Measurements from ENCODE around the gene PGBD1.
A peak's percentile ranks its signal among the peaks of the same experiment; 100 is the strongest.
"Not testable (repeated sequence)": the region's sequence is repeated elsewhere in the genome, so short reads cannot be mapped to it uniquely, and the experiment has no call there.

Gene PGBD1

GRCh38 chr6:28274888-28275287 is 6.5 kb upstream of the PGBD1 start:
- no peak for DNase-seq

GRCh38 chr6:28277746-28278145 is 3.6 kb upstream of the PGBD1 start:
- DNase-seq, result no peak

GRCh38 chr6:28280595-28281287 is 631 bp upstream of the PGBD1 start:
- no peak for DNase-seq

GRCh38 chr6:28282926-28283325 is 1.6 kb downstream of the PGBD1 start:
- no peak for DNase-seq

- DNase-seq, result no peak
Observed at GRCh38 chr6:28291573-28291972, 10.2 kb downstream of the PGBD1 start.

GRCh38 chr6:28295326-28295725 is 14.0 kb downstream of the PGBD1 start:
- no peak for DNase-seq

GRCh38 chr6:28296520-28297060 is 15.2 kb downstream of the PGBD1 start:
- no peak for DNase-seq

GRCh38 chr6:28303570-28303969 is 22.2 kb downstream of the PGBD1 start:
- peak; percentile 6 for DNase-seq

- not testable (repeated sequence) for DNase-seq
Observed at GRCh38 chr6:28306363-28306762, 25.0 kb downstream of the PGBD1 start.

GRCh38 chr6:28311139-28311823 is 29.9 kb downstream of the PGBD1 start:
- DNase-seq, result no peak

GRCh38 chr6:28312939-28313338 is 31.6 kb downstream of the PGBD1 start:
- DNase-seq, result no peak

GRCh38 chr6:28315628-28316027 is 34.3 kb downstream of the PGBD1 start:
- no peak for DNase-seq

- not testable (repeated sequence) for DNase-seq
Observed at GRCh38 chr6:28317866-28318265, 36.5 kb downstream of the PGBD1 start.

- DNase-seq, result no peak
Observed at GRCh38 chr6:28322661-28323060, 41.3 kb downstream of the PGBD1 start.

GRCh38 chr6:28323813-28324424 is 42.5 kb downstream of the PGBD1 start:
- no peak for DNase-seq

- no peak for DNase-seq
Observed at GRCh38 chr6:28326371-28326948, 45.1 kb downstream of the PGBD1 start.

- DNase-seq, result no peak
Observed at GRCh38 chr6:28330041-28330440, 48.7 kb downstream of the PGBD1 start.

- no peak for DNase-seq
Observed at GRCh38 chr6:28333047-28333446, 51.7 kb downstream of the PGBD1 start.

- DNase-seq, result no peak
Observed at GRCh38 chr6:28333599-28334018, 52.2 kb downstream of the PGBD1 start.

- DNase-seq, result no peak
Observed at GRCh38 chr6:28334286-28335039, 53.1 kb downstream of the PGBD1 start.

- DNase-seq, result no peak
Observed at GRCh38 chr6:28335040-28335563, 53.7 kb downstream of the PGBD1 start.

- DNase-seq, result peak; percentile 91
Observed at GRCh38 chr6:28335564-28336283, 54.4 kb downstream of the PGBD1 start, which contains the start of gene ZSCAN31. ZSCAN31 (minus strand) TSS chr6:28336148; CDS start chr6:28329683, 6,465 bp downstream.
